ENCODE measurements around the gene MTRFR. TPM values are rescaled to one million over a fixed set of nuclear protein-coding genes. Genes with fewer than 3 reads are reported as not detected.
A peak's percentile ranks its signal among the peaks of the same experiment; 100 is the strongest.

Gene MTRFR
- total RNA-seq, 4 donors from 2014 or later, result 9.2 to 25.8 (median 12.9) TPM

- H3K27ac ChIP-seq, result no peak overlapping the region
- no peak for ATAC-seq
- H3K4me3 ChIP-seq, result no peak overlapping the region
- H3K9me3 ChIP-seq, result no peaks in the 10 kb centered on the region
- H3K27me3 ChIP-seq, result no peaks in the 10 kb centered on the region
- no peak for TF ChIP-seq POLR2A (IDR thresholded peaks at IDR 0.05)
- TF ChIP-seq CTCF (IDR thresholded peaks at IDR 0.05), result no peak
- no peak for TF ChIP-seq EP300 (IDR thresholded peaks at IDR 0.05)
- TF ChIP-seq POLR2AphosphoS5 (IDR thresholded peaks at IDR 0.05), result no peak
- peaks cover 0 to 42% of the 10 kb centered on the region in 2 donors for H3K36me3 ChIP-seq
- H3K4me1 ChIP-seq, result no peaks in the 10 kb centered on the region
- WGBS, 2 donors (ENCODE audit: low coverage in 1 of 2), result 91 to 98% methylated on average over 5 to 11 of the region's 11 CpGs
Observed at GRCh38 chr12:123223241-123223668, 10.0 kb upstream of the MTRFR start.

- TF ChIP-seq POLR2AphosphoS5 (IDR thresholded peaks at IDR 0.05) (no peak), CTCF (IDR thresholded peaks at IDR 0.05) (no peak), EP300 (IDR thresholded peaks at IDR 0.05) (no peak), POLR2A (IDR thresholded peaks at IDR 0.05) (no peak)
- ATAC-seq, result no peak
- Histone ChIP-seq H3K4me1 (no peaks in the 10 kb centered on the region), H3K27ac (no peak overlapping the region), H3K36me3 (peaks cover 0 to 24% of the 10 kb centered on the region in 2 donors), H3K9me3 (no peaks in the 10 kb centered on the region), H3K27me3 (no peaks in the 10 kb centered on the region), H3K4me3 (no peak overlapping the region)
- 75 to 95% methylated on average over 2 of the region's 2 CpGs for WGBS, 2 donors (ENCODE audit: low coverage in 1 of 2)
Observed at GRCh38 chr12:123225443-123225842, 7.8 kb upstream of the MTRFR start.

- WGBS, 2 donors (ENCODE audit: low coverage in 1 of 2), result 55 to 56% methylated on average over 3 to 5 of the region's 5 CpGs
- ATAC-seq, result no peak
- H3K4me1 ChIP-seq, result peaks cover 0 to 15% (median 4%) of the 10 kb centered on the region in 3 donors
Observed at GRCh38 chr12:123227581-123228258, 5.5 kb upstream of the MTRFR start.

GRCh38 chr12:123229051-123229450, 4.2 kb upstream of the MTRFR start:
- 72 to 73% methylated on average over 3 of the region's 3 CpGs for WGBS, 2 donors (ENCODE audit: low coverage in 1 of 2)
- Histone ChIP-seq H3K4me1 (peaks cover 0 to 19% (median 6%) of the 10 kb centered on the region in 3 donors), H3K27me3 (no peaks in the 10 kb centered on the region), H3K27ac (no peak overlapping the region), H3K4me3 (no peak overlapping the region), H3K36me3 (no peaks in the 10 kb centered on the region), H3K9me3 (no peaks in the 10 kb centered on the region)
- no peak for ATAC-seq
- TF ChIP-seq POLR2A (IDR thresholded peaks at IDR 0.05), result no peak

More at GRCh38 chr12:123227581-123228258, 5.5 kb upstream of the MTRFR start:
- Histone ChIP-seq H3K27me3 (no peaks in the 10 kb centered on the region), H3K4me3 (no peak overlapping the region), H3K27ac (no peak overlapping the region), H3K36me3 (peaks cover 0 to under 1% of the 10 kb centered on the region in 2 donors), H3K9me3 (no peaks in the 10 kb centered on the region)
- no peak for TF ChIP-seq POLR2A (IDR thresholded peaks at IDR 0.05)
- TF ChIP-seq POLR2AphosphoS5 (IDR thresholded peaks at IDR 0.05), result no peak
- TF ChIP-seq EP300 (IDR thresholded peaks at IDR 0.05), result no peak
- no peak for TF ChIP-seq CTCF (IDR thresholded peaks at IDR 0.05)

GRCh38 chr12:123231931-123232330, 1.3 kb upstream of the MTRFR start:
- WGBS, 2 donors (ENCODE audit: low coverage in 1 of 2), result 25 to 45% methylated on average over 2 to 5 of the region's 5 CpGs
- Histone ChIP-seq H3K27ac (peak overlapping the region; percentile 52 to 99 (median 92)), H3K9me3 (no peaks in the 10 kb centered on the region), H3K27me3 (no peaks in the 10 kb centered on the region), H3K4me3 (peak overlapping the region; percentile 78 to 87), H3K36me3 (peaks cover 0 to 4% of the 10 kb centered on the region in 2 donors), H3K4me1 (peaks cover 0 to 48% (median 11%) of the 10 kb centered on the region in 3 donors)
- TF ChIP-seq POLR2A (IDR thresholded peaks at IDR 0.05) (no peak), CTCF (IDR thresholded peaks at IDR 0.05) (no peak), POLR2AphosphoS5 (IDR thresholded peaks at IDR 0.05) (no peak), EP300 (IDR thresholded peaks at IDR 0.05) (no peak)
- no peak for ATAC-seq

Data from gastroesophageal sphincter (tissue), 4 donors.